A673 (cell line): ENCODE data around the gene LMF2. TPM values are rescaled to one million over a fixed set of nuclear protein-coding genes. Genes with fewer than 3 reads are reported as not detected.
A peak's percentile ranks its signal among the peaks of the same experiment; 100 is the strongest.

ENCODE experiments used
- Bru-seq: library from RNA; stranded (reverse); fragments of 400-500 nt; gene quantifications from one replicate; lab custom pipeline; 2021; lab: Mats Ljungman, UMichigan
- BruChase-seq, 2 experiments: library from RNA; stranded (reverse); fragments of 400-500 nt; gene quantifications; one replicate each; lab custom pipeline; 2021; lab: Mats Ljungman, UMichigan
- BruUV-seq: library from RNA; stranded (reverse); fragments of 400-500 nt; replicated peaks from 2 replicates; lab custom pipeline; 2021; lab: Mats Ljungman, UMichigan
- CTCF ChIA-PET: fragments of 300-600 bp; sonication (Branson Sonifier 250); formaldehyde crosslinking; loops from one replicate; lab custom pipeline; 2022; ENCODE audit warnings: antibody characterized with exemption; lab: Charles Lee
- POLR2A ChIA-PET: fragments of 300-600 bp; sonication (Branson Sonifier 250); formaldehyde crosslinking; loops from one replicate; lab custom pipeline; 2022; ENCODE audit warnings: antibody characterized with exemption; ENCODE audit not compliant: low non-redundant PET; lab: Charles Lee
- DNase-seq: peaks from one replicate; pipeline ENCODE4 v3.0.0-alpha.2; 2015; ENCODE audit warnings: low spot score
- H3K27ac ChIP-seq: fragments of 200-600 bp; sonication (generic); 2 replicates; pipeline ENCODE4 v1.5.1; 2016; ENCODE audit warnings: mixed run types, low read depth, mild to moderate bottlenecking, mixed read lengths, antibody characterized with exemption, low read length; ENCODE audit not compliant: poor library complexity, severe bottlenecking
- H3K27me3 ChIP-seq: fragments of 200-600 bp; sonication (generic); replicated peaks from 2 replicates; pipeline ENCODE4 v1.6.1; 2017; ENCODE audit warnings: mixed run types, low read depth, mild to moderate bottlenecking, mixed read lengths, antibody characterized with exemption, low read length; ENCODE audit not compliant: insufficient read depth, poor library complexity
- H3K36me3 ChIP-seq: fragments of 200-600 bp; sonication (generic); 2 replicates; pipeline ENCODE4 v1.6.1; 2016; ENCODE audit warnings: mixed run types, mild to moderate bottlenecking, mixed read lengths, antibody characterized with exemption, low read length; ENCODE audit not compliant: insufficient read depth, poor library complexity, severe bottlenecking
- H3K4me1 ChIP-seq: fragments of 200-600 bp; sonication (generic); 2 replicates; pipeline ENCODE4 v1.6.1; 2017; ENCODE audit warnings: mixed run types, mild to moderate bottlenecking, mixed read lengths, antibody characterized with exemption, low read length; ENCODE audit not compliant: insufficient read depth, poor library complexity, severe bottlenecking
- H3K4me3 ChIP-seq: fragments of 200-600 bp; sonication (generic); 2 replicates; pipeline ENCODE4 v1.5.1; 2016; ENCODE audit warnings: low read depth, mixed run types, mild to moderate bottlenecking, mixed read lengths, low read length; ENCODE audit not compliant: poor library complexity, severe bottlenecking
- H3K9me3 ChIP-seq: fragments of 200-600 bp; sonication (generic); 2 replicates; pipeline ENCODE4 v1.6.1; 2016; ENCODE audit warnings: mixed run types, low read depth, mild to moderate bottlenecking, mixed read lengths, antibody characterized with exemption, low read length; ENCODE audit not compliant: poor library complexity, severe bottlenecking
- CTCF ChIP-seq: fragments of 300-800, 200-600 bp; sonication (generic); conservative IDR thresholded peaks from 2 replicates; pipeline ENCODE4 v1.5.1; 2017; ENCODE audit warnings: low read depth, mild to moderate bottlenecking, antibody characterized with exemption, low read length, moderate library complexity, mixed read lengths
- EZH2 ChIP-seq: fragments of 200-600 bp; sonication (generic); IDR thresholded peaks from 2 replicates; pipeline ENCODE4 v1.6.1; 2017; ENCODE audit warnings: borderline replicate concordance, low read depth, mild to moderate bottlenecking, mixed read lengths, antibody characterized with exemption, low read length; ENCODE audit not compliant: poor library complexity, severe bottlenecking
- intact Hi-C: fragments of 100-400 bp; cut with micrococcal nuclease; formaldehyde crosslinking; loops from one replicate; pipeline ENCODE4 v1.10.0; 2022; ENCODE audit not compliant: unreplicated experiment
- long read RNA-seq: library from polyadenylated mRNA; stranded (forward); transcript quantifications from one replicate; pipeline ENCODE4 v2.0.0, GENCODE V29; 2022
- total RNA-seq: library from RNA; stranded (reverse); gene quantifications from 2 replicates; pipeline ENCODE4 v1.2.3, GENCODE V29; 2021

LMF2 gene
- total RNA-seq, result 79.2 and 79.3 TPM in 2 replicates
- percentile 48 among the genes with signal in this experiment for Bru-seq, nascent RNA
- BruChase-seq, experiment 1, labeled RNA remaining after a 2-hour chase, result percentile 56 among the genes with signal in this experiment
- BruChase-seq, experiment 2, labeled RNA remaining after a 6-hour chase, result percentile 72 among the genes with signal in this experiment
- long read RNA-seq, transcript LMF2-202 (14 exons, 2,582 nt), result major isoform, 118 of 192 reads
- long read RNA-seq, partial matches to known transcripts, result 41 of 192 reads
- long read RNA-seq, other reads (novel, unspliced or antisense), result 33 of 192 reads

- intact Hi-C loops, result no loop called here
- Histone ChIP-seq H3K9me3 (no peaks in the 10 kb centered on the region), H3K27me3 (no peaks in the 10 kb centered on the region), H3K4me1 (peaks cover 18% of the 10 kb centered on the region), H3K4me3 (peak within 1 kb of the TSS; percentile 99), H3K27ac (peak within 1 kb of the TSS; percentile 95), H3K36me3 (peaks cover 40% of the 10 kb centered on the region)
- ChIA-PET POLR2A (interaction anchor here (0.8 kb wide), 1 partner anchor 15 kb away, joined by 4 read pairs; no protein-coding TSS in a partner anchor), CTCF (interaction anchor here (0.7 to 1.2 kb wide), 4 partner anchors 9 to 113 kb away, joined by 3 to 8 read pairs (median 4); partner anchors contain the start of genes SCO2 and SYCE3)
- TF ChIP-seq CTCF (no peak), EZH2 (no peak)
- no TSS peak for BruUV-seq
- DNase-seq, result no peak
Measured at GRCh38 chr22:50507421-50507990, at the start of gene LMF2. Gene LMF2, minus strand, starts transcription at chr22:50507702. Its CDS starts 27 bp downstream, at chr22:50507675.

- TF ChIP-seq CTCF (no peak), EZH2 (no peak)
- Histone ChIP-seq H3K27me3 (no peaks in the 10 kb centered on the region), H3K36me3 (no peaks in the 10 kb centered on the region), H3K9me3 (no peaks in the 10 kb centered on the region), H3K4me3 (no peak overlapping the region), H3K27ac (no peak overlapping the region), H3K4me1 (no peaks in the 10 kb centered on the region)
- intact Hi-C loops, result no loop called here
- POLR2A ChIA-PET, result no interaction called here
- CTCF ChIA-PET, result no interaction called here
- no TSS peak for BruUV-seq
- no peak for DNase-seq
Measured at GRCh38 chr22:50556703-50557102, 49.2 kb upstream of the LMF2 start.

GRCh38 chr22:50553310-50553709 lies 45.8 kb upstream of the LMF2 start:
- Histone ChIP-seq H3K9me3 (no peaks in the 10 kb centered on the region), H3K27ac (no peak overlapping the region), H3K4me1 (no peaks in the 10 kb centered on the region), H3K36me3 (no peaks in the 10 kb centered on the region), H3K4me3 (no peak overlapping the region), H3K27me3 (no peaks in the 10 kb centered on the region)
- CTCF ChIA-PET, result no interaction called here
- DNase-seq, result no peak
- BruUV-seq, result no TSS peak
- no peak for TF ChIP-seq CTCF
- TF ChIP-seq EZH2, result no peak
- intact Hi-C loops, result no loop called here
- POLR2A ChIA-PET, result no interaction called here
